Measurements from ENCODE around the gene RSPH9. TPM values are rescaled to one million over a fixed set of nuclear protein-coding genes. Genes with fewer than 3 reads are reported as not detected.

Gene RSPH9
- total RNA-seq, 1 donor from 2014 or later, result 0.63 TPM

GRCh38 chr6:43616725-43617472 lies 27.9 kb upstream of the RSPH9 start:
- no peaks in the 10 kb centered on the region for H3K4me1 Mint-ChIP-seq
- H3K4me3 Mint-ChIP-seq, result no peak overlapping the region
- no peak for DNase-seq (ENCODE audit: low read depth, low spot score)
- no peaks in the 10 kb centered on the region for H3K36me3 Mint-ChIP-seq (ENCODE audit: low read depth)
- TF ChIP-seq, protein P1, sequence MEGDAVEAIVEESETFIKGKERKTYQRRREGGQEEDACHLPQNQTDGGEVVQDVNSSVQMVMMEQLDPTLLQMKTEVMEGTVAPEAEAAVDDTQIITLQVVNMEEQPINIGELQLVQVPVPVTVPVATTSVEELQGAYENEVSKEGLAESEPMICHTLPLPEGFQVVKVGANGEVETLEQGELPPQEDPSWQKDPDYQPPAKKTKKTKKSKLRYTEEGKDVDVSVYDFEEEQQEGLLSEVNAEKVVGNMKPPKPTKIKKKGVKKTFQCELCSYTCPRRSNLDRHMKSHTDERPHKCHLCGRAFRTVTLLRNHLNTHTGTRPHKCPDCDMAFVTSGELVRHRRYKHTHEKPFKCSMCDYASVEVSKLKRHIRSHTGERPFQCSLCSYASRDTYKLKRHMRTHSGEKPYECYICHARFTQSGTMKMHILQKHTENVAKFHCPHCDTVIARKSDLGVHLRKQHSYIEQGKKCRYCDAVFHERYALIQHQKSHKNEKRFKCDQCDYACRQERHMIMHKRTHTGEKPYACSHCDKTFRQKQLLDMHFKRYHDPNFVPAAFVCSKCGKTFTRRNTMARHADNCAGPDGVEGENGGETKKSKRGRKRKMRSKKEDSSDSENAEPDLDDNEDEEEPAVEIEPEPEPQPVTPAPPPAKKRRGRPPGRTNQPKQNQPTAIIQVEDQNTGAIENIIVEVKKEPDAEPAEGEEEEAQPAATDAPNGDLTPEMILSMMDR (conservative IDR thresholded peaks at IDR 0.05), result no peak
- no peak overlapping the region for H3K27ac Mint-ChIP-seq (ENCODE audit: unreplicated experiment)
- no peaks in the 10 kb centered on the region for H3K9me3 Mint-ChIP-seq
- H3K27me3 Mint-ChIP-seq (ENCODE audit: low read depth), result no peaks in the 10 kb centered on the region

GRCh38 chr6:43621078-43621835 lies 23.6 kb upstream of the RSPH9 start:
- no peaks in the 10 kb centered on the region for H3K4me1 Mint-ChIP-seq
- H3K9me3 Mint-ChIP-seq, result no peaks in the 10 kb centered on the region

GRCh38 chr6:43621836-43622180 lies 23.0 kb upstream of the RSPH9 start:
- TF ChIP-seq, protein P1 (conservative IDR thresholded peaks at IDR 0.05), result no peak
- Mint-ChIP-seq H3K4me3 (no peak overlapping the region), H3K27me3 (ENCODE audit: low read depth) (no peaks in the 10 kb centered on the region), H3K4me1 (peaks cover 2% of the 10 kb centered on the region), H3K27ac (ENCODE audit: unreplicated experiment) (no peak overlapping the region), H3K9me3 (no peaks in the 10 kb centered on the region), H3K36me3 (ENCODE audit: low read depth) (peaks cover 4% of the 10 kb centered on the region)
- DNase-seq (ENCODE audit: low read depth, low spot score), result no peak

More at GRCh38 chr6:43621078-43621835, 23.6 kb upstream of the RSPH9 start:
- no peaks in the 10 kb centered on the region for H3K27me3 Mint-ChIP-seq (ENCODE audit: low read depth)
- no peak for DNase-seq (ENCODE audit: low read depth, low spot score)
- TF ChIP-seq, protein P1 (conservative IDR thresholded peaks at IDR 0.05), result no peak
- H3K27ac Mint-ChIP-seq (ENCODE audit: unreplicated experiment), result no peak overlapping the region
- H3K4me3 Mint-ChIP-seq, result no peak overlapping the region
- H3K36me3 Mint-ChIP-seq (ENCODE audit: low read depth), result peaks cover 3% of the 10 kb centered on the region

GRCh38 chr6:43622541-43622940 lies 22.3 kb upstream of the RSPH9 start:
- no peak for DNase-seq (ENCODE audit: low read depth, low spot score)
- Mint-ChIP-seq H3K27me3 (ENCODE audit: low read depth) (no peaks in the 10 kb centered on the region), H3K36me3 (ENCODE audit: low read depth) (peaks cover 5% of the 10 kb centered on the region), H3K4me1 (peaks cover 9% of the 10 kb centered on the region), H3K4me3 (peak overlapping the region; percentile 72), H3K27ac (ENCODE audit: unreplicated experiment) (no peak overlapping the region), H3K9me3 (no peaks in the 10 kb centered on the region)
- TF ChIP-seq, protein P1 (conservative IDR thresholded peaks at IDR 0.05), result no peak

- peaks cover 19% of the 10 kb centered on the region for H3K4me1 Mint-ChIP-seq
These were observed 20.7 kb upstream of the RSPH9 start for GRCh38 chr6:43623880-43624785.

More at GRCh38 chr6:43623880-43624785, 20.7 kb upstream of the RSPH9 start:
- H3K9me3 Mint-ChIP-seq, result no peaks in the 10 kb centered on the region
- H3K27me3 Mint-ChIP-seq (ENCODE audit: low read depth), result no peaks in the 10 kb centered on the region
- peak overlapping the region; percentile 54 for H3K4me3 Mint-ChIP-seq
- H3K36me3 Mint-ChIP-seq (ENCODE audit: low read depth), result peaks cover 5% of the 10 kb centered on the region
- no peak overlapping the region for H3K27ac Mint-ChIP-seq (ENCODE audit: unreplicated experiment)
- TF ChIP-seq, protein P1 (conservative IDR thresholded peaks at IDR 0.05), result no peak
- no peak for DNase-seq (ENCODE audit: low read depth, low spot score)

All from neural crest cell (in vitro differentiated cells).